Measurements from ENCODE around the gene PPM1A. TPM values are rescaled to one million over a fixed set of nuclear protein-coding genes. Genes with fewer than 3 reads are reported as not detected.

The PPM1A gene
- total and polyA plus RNA-seq, 2 donors (not counting 3 experiments of a cell fraction or from before 2014, with no cell fraction given): 14.1 to 33.9 TPM

DNA sequence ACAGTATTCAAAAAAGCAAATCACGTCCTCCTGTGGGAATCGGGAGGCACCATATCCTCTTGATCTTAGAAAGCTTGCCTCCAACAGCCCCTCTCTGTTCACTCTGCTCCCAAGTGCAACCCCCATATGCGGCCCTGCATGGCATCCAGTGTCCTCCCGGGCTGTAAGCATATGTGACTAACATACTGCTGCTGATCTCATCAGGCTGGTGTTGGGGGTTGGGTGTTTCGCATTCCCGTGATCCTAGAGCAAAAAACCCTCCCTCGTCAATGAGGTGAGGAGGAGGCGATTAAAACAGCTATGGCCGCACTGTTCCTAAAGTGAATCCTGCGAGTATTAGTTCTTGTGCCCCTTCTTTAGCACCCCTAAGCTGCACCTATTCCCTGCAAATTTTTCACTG, 28.1 kb upstream of the PPM1A start:
- H3K4me2 ChIP-seq (ENCODE audit: insufficient read depth, low read length): no peak overlapping the region
- no peak for DNase-seq (ENCODE audit: low read depth, low spot score)
- H3K4me1 ChIP-seq (ENCODE audit: control insufficient read depth, extremely low read depth, insufficient read depth, low read length): no peaks in the 10 kb centered on the region
- intact Hi-C loops (cut with micrococcal nuclease) (no loop called here), dilution Hi-C loops (cut with MboI; ENCODE audit: extremely low pct_ligation_motif_present, low sequenced_read_pairs) (no loop called here)
- H3K9ac ChIP-seq (replicated peaks; ENCODE audit: extremely low read depth, insufficient read depth, low read length): no peak overlapping the region
- H3K36me3 ChIP-seq (ENCODE audit: control insufficient read depth in 2 of 2, extremely low read depth in 1 of 2, insufficient read depth in 2 of 2, low read length in 2 of 2): no peaks in the 10 kb centered on the region
- H3K4me3 ChIP-seq (replicated peaks in 1 of 3; ENCODE audit: insufficient read depth in 1 of 3, low read depth in 1 of 3, low read length in 3 of 3): no peak overlapping the region
- no TSS peak for BruUV-seq (replicated peaks)
- no peaks in the 10 kb centered on the region for H3K9me1 ChIP-seq (replicated peaks; ENCODE audit: control insufficient read depth, extremely low read depth, insufficient read depth, low read length)
- TF ChIP-seq EZH2 (IDR thresholded peaks at IDR 0.05; ENCODE audit: borderline replicate concordance, low read depth, low read length, severe bottlenecking): no peak
- no peak for TF ChIP-seq POLR2AphosphoS5 (IDR thresholded peaks at IDR 0.05; ENCODE audit: insufficient read depth, low read depth, low read length)
- TF ChIP-seq CTCF (IDR thresholded peaks at IDR 0.05; ENCODE audit: extremely low read depth in 1 of 2, insufficient read depth in 1 of 2, low read depth in 1 of 2, low read length in 2 of 2): no peak
- TF ChIP-seq JUN (IDR thresholded peaks at IDR 0.05; ENCODE audit: borderline replicate concordance, insufficient read depth, insufficient read length, low read depth): no peak
- TF ChIP-seq MYC (IDR thresholded peaks at IDR 0.05; ENCODE audit: low read depth, low read length): no peak
- TF ChIP-seq MAX (IDR thresholded peaks at IDR 0.05; ENCODE audit: insufficient read depth, insufficient read length): no peak
- TF ChIP-seq GATA2 (IDR thresholded peaks at IDR 0.05; ENCODE audit: insufficient read depth, insufficient read length, low read depth, low read length): no peak
- no peak overlapping the region for H3K27ac ChIP-seq (ENCODE audit: insufficient read depth, low read depth, low read length)
- H3K27me3 ChIP-seq (ENCODE audit: control insufficient read depth in 2 of 2, insufficient read depth in 2 of 2, low read length in 2 of 2): peaks cover 0 to 3% of the 10 kb centered on the region in 2 experiments
- no peaks in the 10 kb centered on the region for H4K20me1 ChIP-seq (replicated peaks; ENCODE audit: control insufficient read depth, extremely low read depth, insufficient read depth, low read length)
- CTCF ChIA-PET: interaction anchor here (0.6 kb wide), 1 partner anchor 169 kb away, joined by 4 read pairs; no protein-coding TSS in a partner anchor
- FAIRE-seq: no peak
- no peaks in the 10 kb centered on the region for H3K79me2 ChIP-seq (ENCODE audit: control insufficient read depth, insufficient read depth, low read length)
- H2AFZ ChIP-seq (ENCODE audit: low read depth, low read length): no peak overlapping the region
- POLR2A ChIA-PET: no interaction called here
- no peaks in the 10 kb centered on the region for H3K9me3 ChIP-seq (replicated peaks; ENCODE audit: control insufficient read depth, insufficient read depth, low read length)
